Colonic mucosa (tissue), 4 donors: ENCODE data around the gene SARNP. TPM values are rescaled to one million over a fixed set of nuclear protein-coding genes. Genes with fewer than 3 reads are reported as not detected.

Source experiments
- DNase-seq: peaks from one replicate; pipeline ENCODE4 v3.0.0-alpha.2; 2020
- H3K27ac ChIP-seq: fragments of 200-600 bp; one replicate; pipeline ENCODE4 v1.8.0; 2021
- H3K27me3 ChIP-seq: fragments of 200-600 bp; one replicate; pipeline ENCODE4 v1.8.0; 2021
- H3K36me3 ChIP-seq: fragments of 200-600 bp; one replicate; pipeline ENCODE4 v1.8.0; 2021
- H3K4me1 ChIP-seq: fragments of 200-600 bp; one replicate; pipeline ENCODE4 v1.8.0; 2021; ENCODE audit warnings: mild to moderate bottlenecking
- H3K4me3 ChIP-seq: fragments of 200-600 bp; one replicate; pipeline ENCODE4 v1.8.0; 2021
- H3K9ac ChIP-seq, 2 donors: one replicate each; pipeline ENCODE4 v1.7.0; 2013; ENCODE audit warnings: control low read depth in 2 of 2, low read depth in 2 of 2, low read length in 2 of 2
- H3K9me3 ChIP-seq: fragments of 200-600 bp; one replicate; pipeline ENCODE4 v1.8.0; 2021
- CTCF ChIP-seq: fragments of 200-600 bp; IDR thresholded peaks from one replicate; pipeline ENCODE4 v1.8.0; 2022; ENCODE audit warnings: antibody characterized with exemption, mild to moderate bottlenecking
- intact Hi-C: fragments of 100-400 bp; cut with DNase I; formaldehyde crosslinking; loops from one replicate; pipeline ENCODE4 v1.14.1; 2022
- total RNA-seq, 2 donors: library from RNA; stranded (reverse); fragmentation: NEBNext Ultra II Directional in 1 of 2; extraction: Animal tissue kit (Norgen Biotek cat#: 25700) in 1 of 2; gene quantifications; one replicate each; pipeline ENCODE4 v1.2.1, GENCODE V29; 2021
- donor health status: healthy.
- donor health status: DM: no; HTN: no; CAD: no.
- donor health status: DM: no; HTN: no; CAD: no.

SARNP gene
- total RNA-seq, 2 donors from 2014 or later: 52.3 to 53.0 TPM

GRCh38 chr12:55789171-55789570, 28.4 kb downstream of the SARNP start:
- H3K4me1 ChIP-seq: no peaks in the 10 kb centered on the region
- intact Hi-C loops: no loop called here
- H3K36me3 ChIP-seq: peaks cover 18% of the 10 kb centered on the region

GRCh38 chr12:55788546-55788945, 29.0 kb downstream of the SARNP start:
- no peak overlapping the region for H3K9ac ChIP-seq
- no peak for DNase-seq
- H3K4me3 ChIP-seq: no peak overlapping the region
- H3K4me1 ChIP-seq: no peaks in the 10 kb centered on the region
- TF ChIP-seq CTCF: no peak
- H3K27me3 ChIP-seq: no peaks in the 10 kb centered on the region
- H3K27ac ChIP-seq: no peak overlapping the region
- peaks cover 18% of the 10 kb centered on the region for H3K36me3 ChIP-seq
- intact Hi-C loops: no loop called here
- H3K9me3 ChIP-seq: no peaks in the 10 kb centered on the region

More at GRCh38 chr12:55789171-55789570, 28.4 kb downstream of the SARNP start:
- H3K27ac ChIP-seq: no peak overlapping the region
- TF ChIP-seq CTCF: no peak
- H3K9ac ChIP-seq: no peak overlapping the region
- H3K4me3 ChIP-seq: no peak overlapping the region
- no peak for DNase-seq
- H3K27me3 ChIP-seq: no peaks in the 10 kb centered on the region
- H3K9me3 ChIP-seq: no peaks in the 10 kb centered on the region

GRCh38 chr12:55780685-55781084, 36.8 kb downstream of the SARNP start:
- H3K36me3 ChIP-seq: no peaks in the 10 kb centered on the region
- H3K9ac ChIP-seq: no peak overlapping the region
- no peak for TF ChIP-seq CTCF
- H3K27me3 ChIP-seq: no peaks in the 10 kb centered on the region
- no peak overlapping the region for H3K27ac ChIP-seq
- no peak for DNase-seq
- no peaks in the 10 kb centered on the region for H3K4me1 ChIP-seq
- no peak overlapping the region for H3K4me3 ChIP-seq
- intact Hi-C loops: no loop called here
- no peaks in the 10 kb centered on the region for H3K9me3 ChIP-seq

- intact Hi-C loops: no loop called here
- Histone ChIP-seq H3K9me3 (no peaks in the 10 kb centered on the region), H3K9ac (no peak overlapping the region), H3K27ac (no peak overlapping the region), H3K36me3 (no peaks in the 10 kb centered on the region), H3K4me1 (no peaks in the 10 kb centered on the region), H3K4me3 (no peak overlapping the region), H3K27me3 (no peaks in the 10 kb centered on the region)
- no peak for DNase-seq
- TF ChIP-seq CTCF: no peak
Observed at GRCh38 chr12:55777856-55778255, 39.7 kb downstream of the SARNP start.

- no peak overlapping the region for H3K9ac ChIP-seq
- intact Hi-C loops: no loop called here
- no peak overlapping the region for H3K27ac ChIP-seq
- no peaks in the 10 kb centered on the region for H3K9me3 ChIP-seq
- no peak overlapping the region for H3K4me3 ChIP-seq
- no peaks in the 10 kb centered on the region for H3K36me3 ChIP-seq
- H3K27me3 ChIP-seq: no peaks in the 10 kb centered on the region
- H3K4me1 ChIP-seq: no peaks in the 10 kb centered on the region
- no peak for TF ChIP-seq CTCF
- DNase-seq: no peak
Observed at GRCh38 chr12:55771736-55772135, 45.8 kb downstream of the SARNP start.

- H3K4me3 ChIP-seq: no peak overlapping the region
- no peak for TF ChIP-seq CTCF
- no peak overlapping the region for H3K9ac ChIP-seq
- H3K36me3 ChIP-seq: no peaks in the 10 kb centered on the region
- no peaks in the 10 kb centered on the region for H3K9me3 ChIP-seq
- H3K27ac ChIP-seq: no peak overlapping the region
- H3K27me3 ChIP-seq: no peaks in the 10 kb centered on the region
- intact Hi-C loops: no loop called here
- H3K4me1 ChIP-seq: no peaks in the 10 kb centered on the region
- DNase-seq: no peak
Observed at GRCh38 chr12:55767156-55767555, 50.4 kb downstream of the SARNP start.
